ENCODE data around the gene CUX1. TPM values are rescaled to one million over a fixed set of nuclear protein-coding genes. Genes with fewer than 3 reads are reported as not detected.

Gene CUX1
- total RNA-seq, 1 donor from 2014 or later, result 101 TPM

- TF ChIP-seq, protein P1, sequence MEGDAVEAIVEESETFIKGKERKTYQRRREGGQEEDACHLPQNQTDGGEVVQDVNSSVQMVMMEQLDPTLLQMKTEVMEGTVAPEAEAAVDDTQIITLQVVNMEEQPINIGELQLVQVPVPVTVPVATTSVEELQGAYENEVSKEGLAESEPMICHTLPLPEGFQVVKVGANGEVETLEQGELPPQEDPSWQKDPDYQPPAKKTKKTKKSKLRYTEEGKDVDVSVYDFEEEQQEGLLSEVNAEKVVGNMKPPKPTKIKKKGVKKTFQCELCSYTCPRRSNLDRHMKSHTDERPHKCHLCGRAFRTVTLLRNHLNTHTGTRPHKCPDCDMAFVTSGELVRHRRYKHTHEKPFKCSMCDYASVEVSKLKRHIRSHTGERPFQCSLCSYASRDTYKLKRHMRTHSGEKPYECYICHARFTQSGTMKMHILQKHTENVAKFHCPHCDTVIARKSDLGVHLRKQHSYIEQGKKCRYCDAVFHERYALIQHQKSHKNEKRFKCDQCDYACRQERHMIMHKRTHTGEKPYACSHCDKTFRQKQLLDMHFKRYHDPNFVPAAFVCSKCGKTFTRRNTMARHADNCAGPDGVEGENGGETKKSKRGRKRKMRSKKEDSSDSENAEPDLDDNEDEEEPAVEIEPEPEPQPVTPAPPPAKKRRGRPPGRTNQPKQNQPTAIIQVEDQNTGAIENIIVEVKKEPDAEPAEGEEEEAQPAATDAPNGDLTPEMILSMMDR (IDR thresholded peaks at IDR 0.05), result no peak
- Histone ChIP-seq H3K4me3 (no peak overlapping the region), H3K9me3 (no peaks in the 10 kb centered on the region), H3K27me3 (no peaks in the 10 kb centered on the region), H3K27ac (no peak overlapping the region), H3K36me3 (peaks cover 0 to 17% of the 10 kb centered on the region in 2 donors), H3K4me1 (peaks cover 0 to 14% of the 10 kb centered on the region in 2 donors)
- intact Hi-C loops (cut with DNase I), result loop anchor here (10.0 kb wide), 3 partner anchors 167 to 517 kb away; no protein-coding TSS in a partner anchor
- no peak for DNase-seq (ENCODE audit: low spot score in 2 of 2)
Observed at GRCh38 chr7:102122026-102122425, 304.6 kb downstream of the CUX1 start.

GRCh38 chr7:102125127-102125596 lies 307.7 kb downstream of the CUX1 start:
- Histone ChIP-seq H3K9me3 (no peaks in the 10 kb centered on the region), H3K4me3 (no peak overlapping the region), H3K27me3 (no peaks in the 10 kb centered on the region), H3K36me3 (no peaks in the 10 kb centered on the region), H3K4me1 (peaks cover 0 to 14% of the 10 kb centered on the region in 2 donors), H3K27ac (peak overlapping the region; percentile 70 to 74)
- TF ChIP-seq, protein P1 (IDR thresholded peaks at IDR 0.05), result peak in 2 of 3 experiments; percentile 23 to 40
- peak; percentile 68 to 92 for DNase-seq (ENCODE audit: low spot score in 2 of 2)
- intact Hi-C loops (cut with DNase I), result loop anchor here (2.0 to 10.0 kb wide), 5 partner anchors 170 to 520 kb away; no protein-coding TSS in a partner anchor

- H3K4me3 ChIP-seq, result no peak overlapping the region
- no peaks in the 10 kb centered on the region for H3K36me3 ChIP-seq
- H3K27ac ChIP-seq, result no peak overlapping the region
- DNase-seq (ENCODE audit: low spot score in 2 of 2), result no peak
- TF ChIP-seq, protein P1 (IDR thresholded peaks at IDR 0.05), result no peak
- no peaks in the 10 kb centered on the region for H3K27me3 ChIP-seq
- peaks cover 0 to 7% of the 10 kb centered on the region in 2 donors for H3K4me1 ChIP-seq
- no peaks in the 10 kb centered on the region for H3K9me3 ChIP-seq
- intact Hi-C loops (cut with DNase I), result loop anchor here (10.0 kb wide), 3 partner anchors 174 to 524 kb away; no protein-coding TSS in a partner anchor
Observed at GRCh38 chr7:102128303-102128702, 310.9 kb downstream of the CUX1 start.

DNA sequence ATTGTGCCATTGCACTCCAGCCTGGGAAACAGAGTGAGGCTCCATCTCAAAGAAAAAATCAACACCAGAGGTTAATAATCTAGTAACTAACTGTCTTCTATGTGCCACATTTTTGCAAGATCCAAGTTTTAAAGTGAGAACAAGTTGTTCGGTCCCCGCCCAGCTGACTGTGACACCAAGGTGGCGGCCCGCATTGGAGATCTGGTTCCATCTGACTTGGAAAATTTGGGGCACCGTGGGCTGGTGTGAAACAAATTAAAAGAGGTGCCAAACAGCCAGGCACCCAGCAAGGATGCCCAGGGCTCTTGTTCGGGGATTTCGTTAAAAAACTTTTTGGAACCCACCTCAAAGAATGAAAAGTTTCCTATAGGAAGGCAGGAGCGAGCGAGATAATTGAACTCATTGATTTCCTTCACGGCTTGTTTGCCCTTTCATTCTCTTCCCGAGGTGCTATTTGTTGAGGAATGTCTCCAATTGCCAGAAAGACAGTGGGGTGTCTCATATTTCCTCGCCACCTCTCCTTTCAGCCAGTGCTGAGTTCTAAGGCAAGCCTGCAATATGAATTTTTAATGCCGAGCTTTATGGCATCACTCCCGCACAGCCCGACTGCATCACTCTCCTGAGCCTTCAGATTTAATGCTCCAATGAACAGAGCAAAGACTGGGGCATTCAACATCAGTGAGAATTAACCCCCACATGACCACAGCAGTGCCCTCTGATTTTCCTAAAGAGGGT lies 312.4 kb downstream of the CUX1 start:
- intact Hi-C loops (cut with DNase I), result loop anchor here (10.0 kb wide), 3 partner anchors 175 to 525 kb away; no protein-coding TSS in a partner anchor

GRCh38 chr7:102132209-102132752 lies 314.9 kb downstream of the CUX1 start:
- H3K36me3 ChIP-seq, result no peaks in the 10 kb centered on the region
- no peaks in the 10 kb centered on the region for H3K4me1 ChIP-seq
- no peaks in the 10 kb centered on the region for H3K9me3 ChIP-seq
- intact Hi-C loops (cut with DNase I), result no loop called here
- no peak for DNase-seq (ENCODE audit: low spot score in 2 of 2)
- no peak overlapping the region for H3K4me3 ChIP-seq
- no peaks in the 10 kb centered on the region for H3K27me3 ChIP-seq
- TF ChIP-seq, protein P1 (IDR thresholded peaks at IDR 0.05), result no peak
- no peak overlapping the region for H3K27ac ChIP-seq

More for the DNA sequence above, 312.4 kb downstream of the CUX1 start:
- Histone ChIP-seq H3K27me3 (no peaks in the 10 kb centered on the region), H3K27ac (no peak overlapping the region), H3K36me3 (no peaks in the 10 kb centered on the region), H3K9me3 (no peaks in the 10 kb centered on the region), H3K4me3 (no peak overlapping the region), H3K4me1 (peaks cover 0 to 6% of the 10 kb centered on the region in 2 donors)
- DNase-seq (ENCODE audit: low spot score in 2 of 2), result no peak
- TF ChIP-seq, protein P1 (IDR thresholded peaks at IDR 0.05), result no peak
